Breast epithelium (tissue), 3 donors: ENCODE data around the gene ASB8.

Source experiments
- CTCF ChIP-seq, 3 donors: fragments of 450-650 bp; IDR thresholded peaks; one replicate each; pipeline ENCODE4 v1.5.1; 2016 to 2017; ENCODE audit warnings: antibody characterized with exemption in 3 of 3, mild to moderate bottlenecking in 3 of 3, moderate library complexity in 3 of 3
- POLR2A ChIP-seq: fragments of 450-650 bp; IDR thresholded peaks from one replicate; pipeline ENCODE4 v1.6.1; 2016; ENCODE audit warnings: antibody characterized with exemption, mild to moderate bottlenecking, moderate library complexity

- TF ChIP-seq POLR2A (no peak), CTCF (IDR thresholded peaks at IDR 0.05) (no peak)
Observed at GRCh38 chr12:48180857-48181495, 23.7 kb upstream of the ASB8 start.
